Measurements from ENCODE around the gene SIGLEC11. TPM values are rescaled to one million over a fixed set of nuclear protein-coding genes. Genes with fewer than 3 reads are reported as not detected.
"Not testable (repeated sequence)": the region's sequence is repeated elsewhere in the genome, so short reads cannot be mapped to it uniquely, and the experiment has no call there.

The SIGLEC11 gene
- total RNA-seq, 4 donors from 2014 or later = 0.33 to 1.7 (median 0.92) TPM

- H3K36me3 ChIP-seq = no peaks in the 10 kb centered on the region
- no peaks in the 10 kb centered on the region for H3K27me3 ChIP-seq
- H3K9me3 ChIP-seq = no peaks in the 10 kb centered on the region
- H3K4me3 ChIP-seq (replicated peaks in 1 of 3) = no peak overlapping the region
- H3K27ac ChIP-seq = no peak overlapping the region
- no peak for DNase-seq
- WGBS, 2 donors = 72 to 75% methylated on average over 11 of the region's 11 CpGs
- no peak for TF ChIP-seq POLR2A (IDR thresholded peaks at IDR 0.05)
- no peak for TF ChIP-seq CTCF (IDR thresholded peaks at IDR 0.05)
- intact Hi-C loops (cut with DNase I) = no loop called here
- peaks cover 33 to 36% of the 10 kb centered on the region in 2 donors for H3K4me1 ChIP-seq
These were observed 11.0 kb downstream of the SIGLEC11 start for GRCh38 chr19:49949742-49950589.

DNA sequence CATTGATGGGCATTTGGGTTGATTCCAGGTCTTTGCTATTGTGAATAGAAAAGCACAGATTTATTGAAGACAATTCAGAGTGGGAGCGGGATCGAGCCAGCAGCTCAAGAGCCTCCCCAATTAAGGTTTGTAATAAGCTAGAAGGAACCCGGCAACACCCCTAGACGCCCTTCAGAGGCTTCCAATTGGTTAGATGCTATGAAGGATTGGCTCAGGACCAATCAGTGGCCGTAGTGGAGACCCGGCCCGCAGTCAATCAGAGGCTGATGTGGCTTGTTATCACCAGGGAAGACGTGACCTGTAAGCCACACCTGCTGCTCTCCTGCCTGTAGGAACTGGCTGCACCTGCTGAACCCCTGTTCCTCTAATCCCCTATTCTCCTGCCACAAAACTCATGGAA, 14.6 kb downstream of the SIGLEC11 start:
- Histone ChIP-seq H3K27ac (no peak overlapping the region), H3K27me3 (no peaks in the 10 kb centered on the region), H3K9me3 (no peaks in the 10 kb centered on the region), H3K4me1 (peaks cover 0 to under 1% of the 10 kb centered on the region in 2 donors), H3K36me3 (no peaks in the 10 kb centered on the region), H3K4me3 (replicated peaks in 1 of 3) (no peak overlapping the region)
- no peak for TF ChIP-seq POLR2A (IDR thresholded peaks at IDR 0.05)
- TF ChIP-seq CTCF (IDR thresholded peaks at IDR 0.05) = no peak
- intact Hi-C loops (cut with DNase I) = no loop called here
- 90 to 97% methylated on average over 8 of the region's 8 CpGs for WGBS, 2 donors
- no peak for DNase-seq

GRCh38 chr19:49944567-49944966, 16.4 kb downstream of the SIGLEC11 start:
- H3K9me3 ChIP-seq; H3K27me3 ChIP-seq; H3K36me3 ChIP-seq; H3K4me1 ChIP-seq; H3K4me3 ChIP-seq (replicated peaks in 1 of 3); H3K27ac ChIP-seq; DNase-seq; intact Hi-C loops (cut with DNase I): not testable (repeated sequence)
- 85 to 96% methylated on average over 5 of the region's 5 CpGs for WGBS, 2 donors

- DNase-seq = no peak
- Histone ChIP-seq H3K4me1 (peaks cover 4 to 5% of the 10 kb centered on the region in 2 donors), H3K27me3 (no peaks in the 10 kb centered on the region), H3K36me3 (no peaks in the 10 kb centered on the region), H3K4me3 (replicated peaks in 1 of 3) (no peak overlapping the region), H3K27ac (no peak overlapping the region), H3K9me3 (no peaks in the 10 kb centered on the region)
- WGBS, 2 donors = 92 to 93% methylated on average over 5 of the region's 5 CpGs
- TF ChIP-seq POLR2A (IDR thresholded peaks at IDR 0.05) (no peak), CTCF (IDR thresholded peaks at IDR 0.05) (no peak)
- intact Hi-C loops (cut with DNase I) = no loop called here
These were observed 20.5 kb downstream of the SIGLEC11 start for GRCh38 chr19:49940482-49940791.

- intact Hi-C loops (cut with DNase I) = loop anchor here (2.0 kb wide), 1 partner anchor 45 kb away; no protein-coding TSS in a partner anchor
- WGBS, 2 donors = 53 to 67% methylated on average over 3 to 6 of the region's 7 CpGs
- H3K36me3 ChIP-seq = no peaks in the 10 kb centered on the region
- H3K4me3 ChIP-seq (replicated peaks in 1 of 3) = no peak overlapping the region
- no peak for DNase-seq
- TF ChIP-seq POLR2A (IDR thresholded peaks at IDR 0.05) (no peak), CTCF (IDR thresholded peaks at IDR 0.05) (no peak)
- peaks cover 4 to 5% of the 10 kb centered on the region in 2 donors for H3K4me1 ChIP-seq
- no peaks in the 10 kb centered on the region for H3K9me3 ChIP-seq
- no peaks in the 10 kb centered on the region for H3K27me3 ChIP-seq
- no peak overlapping the region for H3K27ac ChIP-seq
These were observed 21.1 kb downstream of the SIGLEC11 start for GRCh38 chr19:49939721-49940481.

Measured in thyroid gland (tissue), 4 donors.